Stimulated activated CD4-positive, alpha-beta T cell treated with anti-CD3 and anti-CD28 coated beads, Interleukin-1b, Interleukin-23, amount 100 ng/mL, for 4 hours (primary cell): ENCODE measurements around the gene SLC13A3.
A peak's percentile ranks its signal among the peaks of the same experiment; 100 is the strongest.

ENCODE experiments used
- DNase-seq, 2 donors: peaks; one replicate each; pipeline ENCODE4 v3.0.0-alpha.2; 2020; ENCODE audit warnings: low read depth in 2 of 2

SLC13A3 gene

DNA sequence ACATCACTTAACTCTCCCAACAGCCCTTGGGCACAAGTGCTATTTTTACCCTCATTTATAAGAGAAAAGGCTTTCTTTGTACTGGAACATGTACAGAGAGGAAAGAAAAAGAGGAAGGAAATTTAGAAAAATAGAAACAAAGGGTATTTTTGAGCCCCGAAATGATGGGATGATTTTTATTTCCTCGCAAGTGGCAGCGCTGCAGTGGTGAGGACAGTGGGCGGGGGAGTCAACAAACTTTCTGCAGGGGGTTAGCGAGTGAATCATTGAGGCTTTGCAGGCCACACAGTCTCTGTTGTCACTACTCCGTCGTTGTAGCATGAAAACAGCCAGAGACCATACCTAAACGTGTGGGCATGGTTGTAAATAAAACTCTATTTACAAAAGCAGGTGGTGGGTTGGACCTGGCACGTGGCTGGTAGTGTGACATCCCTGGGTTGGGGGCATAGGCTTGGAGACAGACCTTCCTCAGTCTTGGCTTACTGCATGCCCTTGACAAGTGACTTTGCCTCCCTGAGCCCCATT, 75.3 kb downstream of the SLC13A3 start:
- no peak for DNase-seq

DNA sequence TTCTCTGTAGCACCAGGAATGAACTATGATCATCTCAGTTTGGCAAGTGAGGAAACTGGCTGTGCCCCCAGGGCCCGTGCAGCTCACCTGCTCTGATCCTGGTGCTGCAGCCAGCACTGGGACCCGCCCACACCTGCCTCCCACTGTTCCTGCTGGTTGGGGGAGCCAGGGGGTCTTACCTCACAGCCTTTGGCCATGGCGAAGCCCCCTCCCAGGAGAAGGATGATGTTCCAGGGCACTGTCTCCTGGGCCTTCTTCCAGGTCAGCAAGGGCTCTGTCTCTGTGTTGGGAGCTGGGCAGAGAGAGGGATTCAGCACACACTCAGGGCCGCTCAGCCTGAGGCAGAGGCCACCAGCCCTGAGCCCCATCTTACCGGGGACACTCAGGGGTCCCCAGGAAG, 75.9 kb downstream of the SLC13A3 start:
- DNase-seq: no peak

DNA sequence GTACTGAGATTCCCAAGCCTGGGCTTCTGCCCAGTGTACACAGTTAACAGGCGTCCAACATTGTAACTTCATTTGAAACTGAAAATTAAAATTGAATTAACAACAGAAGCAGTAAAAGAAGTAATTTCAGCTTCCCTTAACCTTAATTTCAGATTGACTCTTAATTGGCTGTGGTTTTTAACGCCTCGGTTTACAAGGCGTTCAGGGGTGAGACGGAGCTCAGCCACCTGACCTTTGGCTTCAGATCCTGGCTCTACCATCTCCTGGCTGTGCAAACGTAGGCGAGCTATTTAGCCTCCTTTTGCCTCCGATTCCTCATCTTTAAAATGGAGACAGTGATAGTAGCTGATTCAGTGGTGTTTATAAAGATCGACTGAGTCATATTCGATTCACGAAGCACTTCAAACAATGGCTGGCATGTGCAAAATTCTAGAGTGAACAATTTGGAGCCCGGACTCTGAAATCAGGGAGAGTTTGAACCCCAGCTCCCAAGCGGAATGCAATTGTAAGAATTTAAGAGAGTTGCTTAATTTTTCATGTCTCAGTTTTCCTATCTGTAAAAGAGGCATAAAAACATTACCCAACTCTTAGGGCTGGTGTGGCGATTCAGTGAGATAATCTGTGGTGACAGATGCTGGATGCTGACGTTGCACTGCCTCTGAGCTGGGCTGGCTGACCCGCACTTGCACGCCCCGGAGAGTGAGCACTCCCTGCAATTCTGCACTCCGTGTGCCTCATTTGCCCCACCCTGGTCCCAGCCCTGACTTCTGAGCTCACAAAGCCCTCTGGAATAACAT, 77.3 kb downstream of the SLC13A3 start:
- no peak for DNase-seq

DNA sequence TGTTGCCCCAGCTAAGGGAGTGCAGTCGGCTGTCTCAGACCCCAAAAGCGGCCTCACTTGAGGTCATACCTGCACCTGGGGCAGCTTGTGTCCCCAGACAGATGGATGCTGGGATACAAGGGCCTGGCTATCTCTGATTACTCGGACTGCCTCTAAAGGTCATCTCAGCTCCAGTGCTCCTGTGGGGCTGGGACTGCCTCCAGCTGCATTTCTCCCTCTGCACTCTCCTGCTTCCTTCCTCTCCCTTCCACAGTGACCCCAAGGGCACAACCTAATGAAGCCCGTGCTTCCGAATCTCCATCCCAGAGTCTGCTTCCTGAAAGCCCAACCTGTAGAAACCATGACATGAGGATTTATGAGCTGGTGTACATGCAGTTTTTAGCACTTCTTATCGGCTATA, 78.0 kb downstream of the SLC13A3 start:
- DNase-seq: no peak

DNA sequence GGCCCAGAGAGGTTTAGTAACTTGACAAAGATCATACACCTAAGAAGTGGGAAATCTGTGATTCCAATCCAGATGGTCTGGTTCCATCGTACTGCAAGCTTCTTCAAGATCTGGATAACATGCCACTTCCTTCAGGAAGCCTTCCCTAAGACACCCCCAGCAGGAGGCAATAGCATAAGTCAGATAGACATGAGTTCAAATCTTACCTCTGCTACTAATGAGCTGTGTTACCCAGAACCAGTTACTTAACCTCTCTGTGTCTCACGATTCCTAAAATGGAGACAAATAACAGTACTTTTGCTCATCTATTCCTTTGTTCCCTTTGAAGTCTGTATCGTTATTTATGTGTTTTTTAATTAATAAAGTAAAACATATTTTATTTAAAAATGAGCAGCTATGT, 78.5 kb downstream of the SLC13A3 start:
- DNase-seq: no peak

DNA sequence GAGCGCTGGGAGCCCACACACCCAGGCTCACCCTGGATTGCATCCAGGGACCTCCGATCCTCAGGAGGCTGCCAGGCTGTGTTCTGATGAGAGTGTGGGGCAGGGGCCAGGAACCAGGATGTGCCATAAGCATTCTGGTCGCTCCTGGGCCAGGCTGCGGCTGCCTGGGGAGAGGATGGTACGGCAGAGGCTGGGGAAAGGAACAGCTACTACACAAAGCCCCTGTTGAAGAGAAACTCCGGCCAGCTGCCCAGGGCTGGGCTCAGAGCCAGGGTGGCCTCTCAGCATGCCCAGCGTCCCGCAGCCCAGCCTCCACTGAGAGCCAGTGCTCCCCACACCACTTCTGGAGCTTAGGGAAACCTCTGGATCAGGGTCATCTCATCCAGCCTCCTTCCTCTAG, 79.1 kb downstream of the SLC13A3 start:
- DNase-seq: no peak

DNA sequence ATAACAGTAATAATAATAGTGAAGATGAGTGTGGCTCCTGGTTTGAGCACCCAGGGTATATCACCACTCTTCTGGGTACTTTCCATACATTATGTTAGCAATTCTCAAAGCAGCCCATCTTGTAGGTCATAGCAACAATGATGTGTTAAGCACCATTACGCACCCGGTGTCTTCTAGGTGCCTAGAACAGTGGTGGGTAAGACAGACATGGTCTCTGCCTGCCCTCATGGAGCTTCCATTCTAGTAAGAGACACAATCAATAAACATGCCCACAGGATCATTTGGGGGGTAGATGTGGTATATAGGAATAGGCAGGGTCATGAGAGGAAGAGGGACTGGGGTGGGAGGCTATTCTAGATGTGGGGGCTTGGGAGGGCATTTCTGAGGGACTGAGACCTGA, 79.8 kb downstream of the SLC13A3 start:
- no peak for DNase-seq

DNA sequence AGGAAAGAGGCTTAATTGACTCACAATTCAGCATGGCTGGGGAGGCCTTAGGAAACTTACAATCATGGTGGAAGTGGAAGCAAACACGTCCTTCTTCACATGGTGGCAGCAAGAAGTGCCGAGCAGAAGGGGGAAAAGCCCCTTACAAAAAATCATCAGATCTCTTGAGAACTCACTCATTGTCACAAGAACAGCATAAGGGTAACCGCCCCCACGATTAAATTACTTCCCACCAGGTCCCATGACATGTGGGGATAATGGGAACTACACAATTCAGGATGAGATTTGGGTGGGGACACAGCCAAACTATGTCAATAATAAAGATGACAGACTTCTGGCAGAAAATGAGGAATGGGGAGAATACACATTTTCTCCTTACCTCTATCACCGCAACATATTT, 80.3 kb downstream of the SLC13A3 start:
- no peak for DNase-seq

DNA sequence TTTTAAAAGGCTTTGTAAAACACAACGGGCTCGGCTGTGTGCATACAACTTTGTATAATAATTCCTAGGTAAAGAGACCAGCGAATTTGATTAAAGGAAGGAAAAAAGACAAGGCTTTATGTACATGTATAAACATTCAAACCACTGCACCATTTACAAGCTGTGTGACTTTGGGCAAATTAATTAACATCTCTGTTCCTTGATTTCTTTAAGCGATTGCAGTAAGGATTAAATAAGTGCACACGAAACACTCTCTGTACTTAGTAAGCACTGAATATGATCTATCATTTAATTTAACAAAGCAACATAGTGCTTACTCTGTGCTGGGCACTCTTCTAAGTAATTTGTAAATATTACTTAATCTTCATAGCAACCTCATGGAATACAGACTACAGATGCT, 81.3 kb downstream of the SLC13A3 start:
- DNase-seq: no peak

DNA sequence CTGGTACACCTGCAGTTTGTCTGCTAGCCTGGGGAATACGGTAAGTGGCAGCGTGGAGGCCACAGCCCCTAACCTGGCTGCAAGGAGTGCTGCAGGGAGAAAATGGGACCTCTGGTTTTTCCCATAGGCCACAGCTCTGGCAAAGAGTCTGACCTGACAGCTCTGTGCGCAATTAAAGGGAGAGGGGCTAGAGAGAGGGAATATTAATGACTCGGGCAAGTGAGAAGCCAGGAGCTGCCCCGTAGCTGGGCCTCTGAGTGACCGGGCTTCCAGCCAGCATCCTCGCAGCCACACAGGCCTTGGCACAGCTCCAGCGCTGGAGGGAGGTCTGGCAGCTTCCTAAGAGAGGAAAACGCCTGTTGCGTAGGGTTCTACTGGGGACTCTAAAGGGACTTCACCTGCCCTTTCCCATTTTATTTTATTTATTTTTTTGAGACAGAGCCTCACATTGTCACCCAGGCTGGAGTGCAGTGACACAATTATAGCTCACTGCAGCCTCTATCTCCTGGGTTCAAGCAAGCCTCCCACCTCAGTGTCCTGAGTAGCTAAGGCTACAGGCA, 82.6 kb downstream of the SLC13A3 start:
- no peak for DNase-seq

DNA sequence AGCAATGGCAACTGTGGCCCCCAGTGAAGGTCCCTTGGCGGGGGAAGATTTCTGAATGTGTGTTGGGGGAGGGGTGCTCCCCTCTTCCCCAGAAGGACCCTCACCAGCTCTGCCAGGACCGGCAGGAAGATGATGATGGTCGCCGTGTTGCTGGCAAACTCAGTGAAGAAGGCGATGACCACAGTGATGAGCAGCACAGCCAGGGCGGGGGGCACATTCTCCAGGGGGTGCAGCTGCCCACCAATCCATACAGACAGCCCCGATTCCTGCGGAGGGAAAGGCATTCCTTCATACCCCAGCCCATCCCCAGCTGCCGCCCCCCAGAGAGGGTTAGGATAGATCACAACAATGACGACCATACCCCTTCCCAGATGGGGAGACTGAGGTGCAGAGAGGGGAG, 85.1 kb downstream of the SLC13A3 start:
- DNase-seq: no peak

DNA sequence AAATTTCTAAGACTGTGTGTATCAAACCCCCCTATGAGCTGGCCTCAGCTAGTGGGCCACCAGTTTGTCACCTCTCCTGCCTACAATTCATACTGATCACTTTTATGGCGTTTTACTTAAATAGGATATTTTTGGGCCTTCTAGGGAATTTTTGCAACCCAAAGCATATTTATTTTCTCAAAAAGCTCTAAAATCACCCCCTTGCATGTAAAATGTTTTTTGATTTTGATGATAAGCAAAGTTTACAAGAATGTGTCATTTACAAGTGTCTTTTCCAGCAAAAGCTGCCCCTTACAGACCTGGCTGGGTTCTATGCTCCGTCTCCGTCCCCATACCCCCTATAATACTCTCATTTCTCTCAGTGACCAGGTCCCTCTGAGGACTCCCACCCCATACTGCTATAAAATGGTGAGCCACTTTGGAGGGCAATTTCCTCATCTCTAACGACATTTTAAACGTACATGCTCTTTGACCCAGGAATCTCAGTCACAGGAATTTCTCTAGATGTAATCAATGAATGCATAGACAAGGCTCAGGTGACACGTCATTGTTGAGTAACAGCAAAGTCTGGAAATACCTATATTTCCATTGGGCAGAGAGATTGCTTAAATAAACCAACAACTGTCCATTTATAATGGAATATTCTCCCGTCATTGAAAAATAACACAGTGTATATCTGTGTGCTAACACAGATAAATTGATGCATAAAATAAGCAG, 86.9 kb downstream of the SLC13A3 start:
- DNase-seq: no peak

DNA sequence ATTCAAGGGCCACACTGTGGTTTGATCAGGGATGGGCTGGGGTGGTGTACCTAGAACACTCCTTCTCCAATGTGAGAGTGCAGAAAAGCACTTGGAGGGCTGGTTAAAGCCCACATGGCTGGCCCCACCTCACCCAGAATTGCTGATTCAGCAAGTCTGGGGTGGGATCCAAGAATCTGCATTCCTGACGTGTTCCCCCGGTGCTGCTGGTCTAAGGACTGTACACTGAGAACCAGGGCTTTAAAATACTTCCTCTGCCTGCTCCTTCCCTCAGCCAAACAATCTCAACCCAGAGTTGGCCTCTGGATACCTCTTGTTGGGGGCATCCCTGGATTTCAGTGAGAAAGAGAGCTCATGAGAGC, 87.4 kb downstream of the SLC13A3 start:
- no peak for DNase-seq

DNA sequence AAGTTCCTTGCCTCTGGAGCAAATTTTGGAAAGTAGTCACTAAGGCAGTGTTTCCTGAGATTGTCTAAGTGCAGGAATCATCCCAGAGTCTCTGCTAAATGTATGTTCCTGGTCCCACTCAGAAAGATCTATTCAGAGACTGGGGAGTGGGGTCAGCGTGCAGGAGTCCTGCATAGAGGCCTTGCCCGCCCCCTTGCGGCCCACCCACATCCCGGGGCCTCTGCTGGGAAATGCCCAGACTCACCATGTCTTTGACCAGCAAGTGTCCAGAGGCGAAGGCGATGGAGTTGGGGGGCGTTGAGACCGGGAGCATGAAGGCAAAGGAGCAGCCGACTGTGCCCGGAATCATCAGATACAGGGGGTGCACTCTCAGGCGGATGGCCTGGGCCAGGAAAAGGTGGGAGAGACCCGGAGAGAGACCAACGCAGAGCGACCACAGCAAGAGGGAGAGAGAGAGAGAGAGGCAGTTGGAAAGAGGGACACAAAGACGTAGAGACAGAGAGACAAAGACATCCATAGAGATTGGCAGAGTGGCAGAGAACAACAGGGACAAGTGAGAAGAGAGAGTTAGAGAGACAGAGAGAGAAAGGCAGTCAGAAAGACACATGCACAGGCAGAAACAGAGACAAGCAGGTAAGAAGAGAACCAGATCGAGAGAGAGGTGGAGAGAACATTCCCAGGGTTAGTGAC, 87.9 kb downstream of the SLC13A3 start:
- no peak for DNase-seq

DNA sequence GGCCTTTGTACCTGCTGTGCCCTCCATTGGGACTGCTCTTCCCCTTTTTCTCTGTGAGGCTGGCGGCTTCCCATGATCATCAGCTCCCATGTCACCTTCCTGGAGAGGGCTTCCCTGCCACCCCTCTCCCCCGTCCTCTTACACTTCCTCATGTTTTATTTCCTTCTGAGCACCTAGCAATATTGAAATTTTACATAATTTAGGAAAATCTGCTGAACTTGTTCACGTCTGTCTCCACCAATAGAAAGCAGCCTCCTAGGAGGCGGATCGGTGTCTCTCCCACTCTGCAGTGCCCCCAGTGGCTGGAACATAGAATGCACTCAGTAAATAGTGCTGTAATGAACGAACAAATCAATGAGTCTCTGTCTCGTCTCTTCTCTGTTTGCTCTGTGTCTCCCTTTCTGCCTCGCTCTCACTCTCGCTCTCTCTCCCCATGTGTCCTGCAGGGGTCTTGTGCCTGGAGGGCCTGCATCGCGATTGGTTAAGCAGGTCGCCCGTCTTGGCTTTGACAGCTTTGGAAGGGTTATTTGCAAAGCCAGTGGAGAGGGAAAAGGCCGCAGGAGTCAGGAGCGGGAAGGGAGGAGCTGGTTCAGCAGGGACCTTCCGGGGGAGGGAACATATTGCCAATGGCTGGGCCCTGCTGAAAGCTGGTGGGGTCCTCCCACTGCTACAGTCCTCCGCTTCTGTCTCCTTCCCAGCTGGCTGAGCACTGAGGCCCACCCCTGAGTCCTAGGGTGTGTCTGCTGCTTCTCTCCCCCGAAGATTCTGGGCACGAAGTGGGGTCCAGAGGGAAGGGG, 88.7 kb downstream of the SLC13A3 start:
- DNase-seq: peak; percentile 48

DNA sequence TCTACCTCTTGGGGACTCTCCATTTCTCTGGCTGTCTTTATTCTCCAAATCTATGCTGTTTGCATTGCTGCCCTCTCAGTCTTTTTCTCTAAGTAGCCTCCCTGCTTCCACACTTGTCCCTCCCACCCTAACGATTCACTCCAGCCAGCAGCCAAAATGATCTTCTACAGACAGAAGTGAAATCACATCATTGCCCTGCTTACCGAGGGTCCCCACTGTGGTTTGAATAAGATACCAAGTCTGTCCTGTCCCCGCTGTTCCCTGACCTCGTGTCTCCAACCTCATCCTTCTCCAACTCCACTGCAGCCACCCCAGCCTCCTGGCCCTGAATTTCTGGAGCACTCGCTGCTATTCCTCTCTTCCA, 89.3 kb downstream of the SLC13A3 start:
- DNase-seq: no peak

DNA sequence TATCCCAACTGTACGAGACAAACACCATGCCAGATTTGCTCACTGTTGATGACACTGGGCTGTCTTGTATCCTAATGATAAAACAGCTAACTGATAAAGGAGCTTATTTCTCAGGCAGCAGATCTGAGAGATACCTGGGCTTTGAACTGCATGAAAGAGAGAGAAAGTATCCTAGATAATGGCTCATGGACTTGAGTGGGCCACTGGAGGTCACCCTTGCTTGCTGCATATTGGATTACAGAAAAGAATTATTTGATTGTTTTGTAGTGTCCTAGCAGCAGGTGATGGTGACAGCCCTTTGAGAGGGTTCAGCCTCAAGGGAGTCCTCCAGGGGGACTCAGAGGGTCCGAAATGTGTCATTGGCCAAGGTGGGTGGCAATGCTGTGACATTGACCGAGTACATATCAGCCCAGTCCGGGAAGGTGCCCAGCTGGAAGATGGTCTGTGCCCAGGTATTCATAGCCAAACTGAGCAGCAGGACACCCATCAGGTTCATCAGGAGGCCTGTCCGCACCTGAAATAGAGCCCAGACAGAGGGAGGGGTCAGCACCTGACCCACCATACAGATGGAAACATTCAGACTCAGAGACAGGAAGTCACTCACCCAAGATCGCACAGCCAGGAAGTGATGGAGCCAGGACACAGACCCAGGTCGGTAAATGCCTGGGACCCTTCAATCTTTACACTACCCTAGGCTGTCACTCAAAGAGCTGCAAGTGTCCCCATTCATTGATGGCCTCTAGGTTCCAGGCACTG, 91.4 kb downstream of the SLC13A3 start:
- DNase-seq: no peak

DNA sequence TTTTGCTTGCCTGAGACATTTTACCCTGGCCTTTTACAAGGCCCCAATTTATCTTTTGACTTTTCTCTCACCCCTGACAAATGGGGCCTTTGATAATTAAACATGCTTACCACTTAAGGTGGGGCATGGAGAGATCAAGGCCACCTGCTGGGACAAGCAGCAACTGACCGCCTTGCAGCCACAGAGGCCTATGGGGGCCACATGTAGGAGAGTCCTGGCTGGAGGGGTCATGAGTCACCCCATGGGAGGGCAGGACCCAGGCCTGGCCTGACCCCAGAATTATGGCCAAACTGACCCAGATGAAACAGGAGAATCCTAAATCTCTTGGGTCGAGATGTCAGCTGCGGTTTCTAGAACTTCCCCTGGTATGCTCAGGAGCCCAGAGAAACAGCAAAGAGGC, 92.3 kb downstream of the SLC13A3 start:
- DNase-seq: no peak

DNA sequence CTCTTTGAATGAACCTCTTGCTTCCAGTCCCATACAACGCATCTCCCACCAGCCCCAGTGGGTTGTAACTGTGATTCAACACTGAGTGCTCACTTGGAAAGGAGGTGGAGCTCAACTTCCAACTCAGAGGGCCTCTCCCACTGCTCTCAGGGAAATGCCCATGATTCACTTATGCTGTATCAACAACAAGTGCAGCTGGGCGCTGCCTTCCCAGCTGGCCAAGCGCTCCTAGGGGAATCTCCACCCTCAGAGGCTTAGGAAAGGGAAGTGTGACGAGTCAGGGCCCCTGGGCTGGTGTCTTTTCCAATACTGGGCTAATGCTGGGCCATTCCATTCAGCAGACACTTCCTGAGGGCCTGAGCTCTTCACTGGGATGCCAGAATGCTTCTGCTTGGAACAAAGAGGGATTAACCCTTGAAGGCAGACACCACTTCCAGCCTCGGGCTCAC, 92.7 kb downstream of the SLC13A3 start:
- DNase-seq: no peak

DNA sequence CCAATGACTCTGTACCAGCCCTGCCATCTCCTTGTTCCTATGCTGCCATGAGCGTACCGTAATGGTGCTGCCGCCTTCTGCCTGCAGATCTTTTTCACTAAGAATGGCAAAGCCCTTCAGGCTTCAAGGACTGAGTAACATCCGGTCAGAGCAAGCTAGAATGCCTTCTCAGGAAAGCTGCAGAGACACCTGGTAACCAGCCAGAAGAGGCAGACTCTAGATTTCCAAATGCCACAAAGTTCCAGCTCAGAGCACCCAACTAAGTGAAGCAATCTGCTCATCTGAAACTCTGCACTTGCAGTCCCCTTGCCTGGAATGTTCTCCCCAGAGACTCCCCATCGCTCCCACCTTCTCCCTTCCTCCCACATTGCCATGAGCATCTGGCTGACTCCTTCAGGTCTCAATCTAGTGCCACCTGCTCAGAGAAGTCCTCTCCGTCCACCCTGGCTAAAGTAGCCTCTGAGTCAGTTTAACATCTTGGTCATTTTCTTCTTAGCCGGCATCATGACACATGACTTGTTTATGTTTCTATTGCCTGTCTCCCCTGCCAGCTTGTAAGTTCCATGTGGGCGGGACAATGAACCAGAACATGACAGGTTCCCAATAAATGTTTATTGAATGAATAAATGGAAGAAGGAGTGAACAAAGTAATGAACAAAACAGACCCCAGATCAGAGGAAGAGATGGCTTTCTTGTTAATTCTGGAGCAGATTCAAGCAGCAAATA, 93.9 kb downstream of the SLC13A3 start:
- no peak for DNase-seq
